ENCODE data around the gene BPTF. TPM values are rescaled to one million over a fixed set of nuclear protein-coding genes. Genes with fewer than 3 reads are reported as not detected.

The BPTF gene
- total and polyA plus RNA-seq, 2 of the 13 experiments (the other 11 are each of a cell fraction or from before 2014, with no cell fraction given): 43.5 to 66.1 TPM

DNA sequence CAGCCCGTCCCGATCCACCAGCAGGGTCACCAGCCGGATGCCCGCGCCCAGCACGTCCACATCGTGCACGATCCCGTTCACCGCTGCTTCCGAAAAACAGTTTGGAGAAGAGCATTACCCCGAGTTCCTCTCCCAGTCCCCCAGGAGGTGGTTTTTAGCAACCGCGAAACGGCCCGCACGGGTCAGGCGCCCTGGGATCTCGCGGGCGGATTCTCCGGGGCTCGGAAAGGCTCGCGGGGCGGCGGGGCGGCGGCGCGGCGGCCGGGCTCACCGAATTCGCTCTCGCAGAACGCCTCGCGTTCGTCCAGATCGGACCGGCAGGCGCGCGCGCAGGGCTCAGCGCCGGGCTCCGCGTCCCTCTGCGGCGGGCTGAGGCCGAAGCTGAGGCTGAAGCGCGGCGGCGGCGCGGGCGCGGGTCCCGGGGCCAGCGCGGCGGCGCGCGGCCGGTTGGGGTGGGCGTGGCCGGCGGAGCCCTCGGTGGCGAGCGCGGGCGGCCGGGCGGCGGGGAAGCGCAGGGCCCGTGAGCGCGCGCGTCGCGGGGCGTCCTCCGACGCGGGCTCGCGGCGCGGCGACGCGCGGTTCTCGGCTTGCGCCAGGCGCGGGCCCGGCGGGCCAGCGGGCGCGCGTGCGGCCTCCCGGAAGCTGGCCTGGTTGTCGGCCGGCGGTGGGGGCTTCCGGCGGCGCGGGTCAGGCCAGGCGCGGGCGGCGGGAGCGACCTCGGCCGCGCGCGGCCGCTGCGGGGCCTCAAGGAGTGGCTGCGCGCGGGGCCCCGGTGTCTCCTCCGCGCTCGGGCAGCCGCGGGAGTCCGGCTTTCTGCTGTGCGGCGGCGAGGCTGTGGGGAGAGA lies 168.1 kb downstream of the BPTF start (continued):
- TF ChIP-seq SMYD3 (CRISPR knock-in tag; IDR thresholded peaks at IDR 0.05) (no peak), ZNF17 (CRISPR knock-in tag; IDR thresholded peaks at IDR 0.05) (no peak), FOXK1 (CRISPR knock-in tag; IDR thresholded peaks at IDR 0.05; ENCODE audit: borderline replicate concordance, low read depth) (no peak), NPAS2 (CRISPR knock-in tag; IDR thresholded peaks at IDR 0.05; ENCODE audit: borderline replicate concordance) (no peak), ZNF441 (CRISPR knock-in tag; IDR thresholded peaks at IDR 0.05; ENCODE audit: borderline replicate concordance) (no peak), ZBTB42 (CRISPR knock-in tag; IDR thresholded peaks at IDR 0.05) (peak; percentile 92), HDAC2 (CRISPR knock-in tag; IDR thresholded peaks at IDR 0.05) (0 out of 2 replicates have a peak, but pooled peaks have one; percentile 33), ARID2 (CRISPR knock-in tag; IDR thresholded peaks at IDR 0.05; ENCODE audit: borderline replicate concordance) (no peak), ZNF101 (CRISPR knock-in tag; IDR thresholded peaks at IDR 0.05; ENCODE audit: borderline replicate concordance, low read depth) (no peak), ZNF253 (CRISPR knock-in tag; IDR thresholded peaks at IDR 0.05; ENCODE audit: borderline replicate concordance) (no peak), ZFP62 (CRISPR knock-in tag; IDR thresholded peaks at IDR 0.05) (no peak), HNRNPL (IDR thresholded peaks at IDR 0.05; ENCODE audit: low read depth, low read length) (0 out of 2 replicates have a peak, but pooled peaks have one; percentile 8), EED (CRISPR knock-in tag; IDR thresholded peaks at IDR 0.05) (no peak; the same call in 1 of the 2 replicates), SRSF9 (IDR thresholded peaks at IDR 0.05; ENCODE audit: borderline replicate concordance, insufficient read depth, low read depth, low read length, poor library complexity, severe bottlenecking) (no peak), HCFC1 (IDR thresholded peaks at IDR 0.05; ENCODE audit: low read depth, low read length) (no peak), ARNT2 (CRISPR knock-in tag; IDR thresholded peaks at IDR 0.05; ENCODE audit: low read depth) (peak; percentile 51; the same call in 1 of the 2 replicates), KLF13 (CRISPR knock-in tag; IDR thresholded peaks at IDR 0.05) (no peak), ZNF589 (CRISPR knock-in tag; conservative IDR thresholded peaks at IDR 0.05) (no peak; the same call in 1 of the 2 replicates), MTF2 (CRISPR knock-in tag; IDR thresholded peaks at IDR 0.05; ENCODE audit: borderline replicate concordance) (no peak), ZNF44 (CRISPR knock-in tag; IDR thresholded peaks at IDR 0.05) (no peak)
- TF ChIP-seq, protein P1, sequence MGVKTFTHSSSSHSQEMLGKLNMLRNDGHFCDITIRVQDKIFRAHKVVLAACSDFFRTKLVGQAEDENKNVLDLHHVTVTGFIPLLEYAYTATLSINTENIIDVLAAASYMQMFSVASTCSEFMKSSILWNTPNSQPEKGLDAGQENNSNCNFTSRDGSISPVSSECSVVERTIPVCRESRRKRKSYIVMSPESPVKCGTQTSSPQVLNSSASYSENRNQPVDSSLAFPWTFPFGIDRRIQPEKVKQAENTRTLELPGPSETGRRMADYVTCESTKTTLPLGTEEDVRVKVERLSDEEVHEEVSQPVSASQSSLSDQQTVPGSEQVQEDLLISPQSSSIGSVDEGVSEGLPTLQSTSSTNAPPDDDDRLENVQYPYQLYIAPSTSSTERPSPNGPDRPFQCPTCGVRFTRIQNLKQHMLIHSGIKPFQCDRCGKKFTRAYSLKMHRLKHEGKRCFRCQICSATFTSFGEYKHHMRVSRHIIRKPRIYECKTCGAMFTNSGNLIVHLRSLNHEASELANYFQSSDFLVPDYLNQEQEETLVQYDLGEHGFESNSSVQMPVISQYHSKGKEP (CRISPR knock-in tag; IDR thresholded peaks at IDR 0.05): no peak
- TF ChIP-seq, protein P2, sequence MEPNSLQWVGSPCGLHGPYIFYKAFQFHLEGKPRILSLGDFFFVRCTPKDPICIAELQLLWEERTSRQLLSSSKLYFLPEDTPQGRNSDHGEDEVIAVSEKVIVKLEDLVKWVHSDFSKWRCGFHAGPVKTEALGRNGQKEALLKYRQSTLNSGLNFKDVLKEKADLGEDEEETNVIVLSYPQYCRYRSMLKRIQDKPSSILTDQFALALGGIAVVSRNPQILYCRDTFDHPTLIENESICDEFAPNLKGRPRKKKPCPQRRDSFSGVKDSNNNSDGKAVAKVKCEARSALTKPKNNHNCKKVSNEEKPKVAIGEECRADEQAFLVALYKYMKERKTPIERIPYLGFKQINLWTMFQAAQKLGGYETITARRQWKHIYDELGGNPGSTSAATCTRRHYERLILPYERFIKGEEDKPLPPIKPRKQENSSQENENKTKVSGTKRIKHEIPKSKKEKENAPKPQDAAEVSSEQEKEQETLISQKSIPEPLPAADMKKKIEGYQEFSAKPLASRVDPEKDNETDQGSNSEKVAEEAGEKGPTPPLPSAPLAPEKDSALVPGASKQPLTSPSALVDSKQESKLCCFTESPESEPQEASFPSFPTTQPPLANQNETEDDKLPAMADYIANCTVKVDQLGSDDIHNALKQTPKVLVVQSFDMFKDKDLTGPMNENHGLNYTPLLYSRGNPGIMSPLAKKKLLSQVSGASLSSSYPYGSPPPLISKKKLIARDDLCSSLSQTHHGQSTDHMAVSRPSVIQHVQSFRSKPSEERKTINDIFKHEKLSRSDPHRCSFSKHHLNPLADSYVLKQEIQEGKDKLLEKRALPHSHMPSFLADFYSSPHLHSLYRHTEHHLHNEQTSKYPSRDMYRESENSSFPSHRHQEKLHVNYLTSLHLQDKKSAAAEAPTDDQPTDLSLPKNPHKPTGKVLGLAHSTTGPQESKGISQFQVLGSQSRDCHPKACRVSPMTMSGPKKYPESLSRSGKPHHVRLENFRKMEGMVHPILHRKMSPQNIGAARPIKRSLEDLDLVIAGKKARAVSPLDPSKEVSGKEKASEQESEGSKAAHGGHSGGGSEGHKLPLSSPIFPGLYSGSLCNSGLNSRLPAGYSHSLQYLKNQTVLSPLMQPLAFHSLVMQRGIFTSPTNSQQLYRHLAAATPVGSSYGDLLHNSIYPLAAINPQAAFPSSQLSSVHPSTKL (CRISPR knock-in tag; IDR thresholded peaks at IDR 0.05): peak; percentile 63
- TF ChIP-seq, protein P3, sequence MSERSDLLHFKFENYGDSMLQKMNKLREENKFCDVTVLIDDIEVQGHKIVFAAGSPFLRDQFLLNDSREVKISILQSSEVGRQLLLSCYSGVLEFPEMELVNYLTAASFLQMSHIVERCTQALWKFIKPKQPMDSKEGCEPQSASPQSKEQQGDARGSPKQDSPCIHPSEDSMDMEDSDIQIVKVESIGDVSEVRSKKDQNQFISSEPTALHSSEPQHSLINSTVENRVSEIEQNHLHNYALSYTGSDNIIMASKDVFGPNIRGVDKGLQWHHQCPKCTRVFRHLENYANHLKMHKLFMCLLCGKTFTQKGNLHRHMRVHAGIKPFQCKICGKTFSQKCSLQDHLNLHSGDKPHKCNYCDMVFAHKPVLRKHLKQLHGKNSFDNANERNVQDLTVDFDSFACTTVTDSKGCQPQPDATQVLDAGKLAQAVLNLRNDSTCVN (CRISPR knock-in tag; IDR thresholded peaks at IDR 0.05; ENCODE audit: borderline replicate concordance): peak; percentile 60; the same call in 1 of the 2 replicates

Data from HepG2 (cell line).